GM13977 (cell line): ENCODE results near the gene SYT1.

ENCODE experiments used
- DNase-seq: peaks from one replicate; pipeline ENCODE4 v3.0.0; 2012; ENCODE audit warnings: low spot score
- in situ Hi-C: fragments of 300-500 bp; cut with MboI; formaldehyde crosslinking; loops from one replicate; pipeline ENCODE4 v1.12.0; 2022; ENCODE audit warnings: low sequenced_read_pairs, low pct_unique_long_range_greater_than_20kb, mixed read lengths, inconsistent platforms; ENCODE audit not compliant: unreplicated experiment
- TF ChIP-seq, protein P1 (sequence below): IDR thresholded peaks from 2 replicates; pipeline ENCODE4 v1.5.1; 2012; ENCODE audit warnings: mild to moderate bottlenecking, control low read depth; ENCODE audit not compliant: insufficient read depth; ENCODE audit errors: extremely low read depth, missing control alignments

SYT1 gene

DNA sequence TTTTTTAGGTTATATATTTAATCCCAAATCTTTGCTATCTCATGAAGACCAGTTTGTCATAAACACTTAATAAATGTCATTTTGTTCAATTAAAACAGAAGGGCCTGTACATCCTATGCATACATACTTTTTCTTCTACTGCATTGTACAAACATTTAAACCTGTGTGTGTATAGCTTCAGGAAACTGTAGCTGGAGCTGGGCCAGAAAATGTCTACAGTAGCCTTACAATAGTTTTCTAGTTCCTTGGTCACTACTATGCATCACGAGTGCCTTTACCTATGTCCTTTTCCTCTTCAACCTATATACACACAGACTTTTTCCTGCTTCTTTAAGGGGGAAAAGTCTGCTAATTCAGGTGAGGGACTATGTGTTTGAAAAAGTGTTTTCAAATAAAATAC lies 523.4 kb downstream of the SYT1 start:
- no peak for DNase-seq
- in situ Hi-C loops, result no loop called here
- TF ChIP-seq, protein P1, sequence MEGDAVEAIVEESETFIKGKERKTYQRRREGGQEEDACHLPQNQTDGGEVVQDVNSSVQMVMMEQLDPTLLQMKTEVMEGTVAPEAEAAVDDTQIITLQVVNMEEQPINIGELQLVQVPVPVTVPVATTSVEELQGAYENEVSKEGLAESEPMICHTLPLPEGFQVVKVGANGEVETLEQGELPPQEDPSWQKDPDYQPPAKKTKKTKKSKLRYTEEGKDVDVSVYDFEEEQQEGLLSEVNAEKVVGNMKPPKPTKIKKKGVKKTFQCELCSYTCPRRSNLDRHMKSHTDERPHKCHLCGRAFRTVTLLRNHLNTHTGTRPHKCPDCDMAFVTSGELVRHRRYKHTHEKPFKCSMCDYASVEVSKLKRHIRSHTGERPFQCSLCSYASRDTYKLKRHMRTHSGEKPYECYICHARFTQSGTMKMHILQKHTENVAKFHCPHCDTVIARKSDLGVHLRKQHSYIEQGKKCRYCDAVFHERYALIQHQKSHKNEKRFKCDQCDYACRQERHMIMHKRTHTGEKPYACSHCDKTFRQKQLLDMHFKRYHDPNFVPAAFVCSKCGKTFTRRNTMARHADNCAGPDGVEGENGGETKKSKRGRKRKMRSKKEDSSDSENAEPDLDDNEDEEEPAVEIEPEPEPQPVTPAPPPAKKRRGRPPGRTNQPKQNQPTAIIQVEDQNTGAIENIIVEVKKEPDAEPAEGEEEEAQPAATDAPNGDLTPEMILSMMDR, result no peak

DNA sequence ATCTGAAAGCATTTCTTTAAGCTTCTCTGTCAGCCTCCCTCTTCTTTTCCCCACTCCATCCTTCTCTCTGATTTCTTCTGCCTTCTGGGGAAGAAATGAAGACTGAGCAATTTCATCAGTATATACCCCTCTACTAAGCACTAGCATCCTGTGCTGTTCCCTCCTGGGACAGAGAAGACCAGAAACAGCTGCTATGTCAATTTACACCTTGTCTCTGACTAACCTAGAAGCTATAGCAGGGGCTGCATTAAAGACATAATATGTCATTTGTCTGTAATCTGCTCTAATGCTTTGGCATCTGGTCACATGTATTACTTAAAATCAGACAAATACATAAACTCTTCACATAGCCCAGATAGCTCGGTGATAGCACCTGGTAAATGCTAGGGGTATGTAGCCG lies 529.3 kb downstream of the SYT1 start:
- TF ChIP-seq, protein P1, result no peak
- in situ Hi-C loops, result no loop called here
- DNase-seq, result no peak

DNA sequence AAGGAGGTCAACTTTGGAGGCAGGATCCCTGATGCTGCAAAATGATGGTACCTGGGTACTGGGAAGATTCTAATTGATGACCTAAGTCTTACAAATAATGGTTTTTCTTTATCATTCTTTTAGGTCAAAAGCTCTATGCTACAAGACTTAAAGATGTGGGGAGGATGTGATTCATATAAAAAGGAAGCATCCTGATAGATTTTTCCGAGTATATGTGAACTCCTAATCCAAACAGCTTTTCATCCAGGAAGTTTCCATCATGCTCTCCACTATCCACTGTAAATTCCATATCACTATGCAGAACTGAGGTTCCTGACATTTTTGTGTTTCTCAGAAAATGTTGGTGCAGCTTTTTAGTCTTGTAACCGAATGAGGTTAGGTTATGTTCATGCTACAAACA lies 533.0 kb downstream of the SYT1 start:
- TF ChIP-seq, protein P1, result no peak
- no peak for DNase-seq
- in situ Hi-C loops, result no loop called here

DNA sequence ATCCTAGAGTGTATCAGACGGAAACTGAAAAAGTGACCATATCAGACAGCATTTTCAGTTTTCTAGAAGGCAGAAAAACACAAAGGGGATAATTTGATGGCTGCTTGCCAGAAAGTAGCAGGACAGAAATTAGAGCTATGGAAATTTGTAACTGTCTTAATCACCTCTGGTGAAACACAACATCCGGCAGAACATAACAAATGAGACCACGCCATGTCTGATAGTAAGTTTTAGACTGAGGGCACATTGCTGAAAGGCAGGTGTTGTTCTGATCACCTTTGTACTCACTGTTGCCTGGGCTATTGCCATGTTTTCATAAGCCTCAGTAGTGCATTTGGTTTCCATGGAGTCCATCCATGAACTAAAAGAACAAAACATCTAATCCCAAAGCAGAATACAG lies 535.9 kb downstream of the SYT1 start:
- TF ChIP-seq, protein P1, result no peak
- in situ Hi-C loops, result loop anchor here (25.0 kb wide), 1 partner anchor 337 kb away; no protein-coding TSS in a partner anchor
- no peak for DNase-seq

DNA sequence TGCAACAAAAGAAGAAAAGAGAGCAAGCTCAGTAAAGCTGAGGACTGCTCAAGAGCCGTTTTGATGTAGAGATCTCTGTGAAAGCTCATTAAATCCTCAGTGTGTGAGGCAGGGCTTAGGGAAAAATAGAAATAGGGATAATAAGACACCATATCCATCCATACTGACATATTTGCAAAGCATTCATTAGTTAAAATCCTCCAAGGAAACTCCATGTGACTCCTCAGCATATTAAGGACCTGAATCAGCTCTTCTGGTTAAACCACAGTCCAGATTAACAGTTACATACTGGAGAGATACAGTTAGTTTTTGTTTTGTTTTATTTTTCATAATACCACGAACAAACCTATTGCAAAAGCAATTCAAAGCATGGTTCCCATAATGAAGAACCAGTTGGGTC lies 538.0 kb downstream of the SYT1 start:
- TF ChIP-seq, protein P1, result no peak
- in situ Hi-C loops, result loop anchor here (25.0 kb wide), 1 partner anchor 335 kb away; no protein-coding TSS in a partner anchor
- DNase-seq, result no peak

DNA sequence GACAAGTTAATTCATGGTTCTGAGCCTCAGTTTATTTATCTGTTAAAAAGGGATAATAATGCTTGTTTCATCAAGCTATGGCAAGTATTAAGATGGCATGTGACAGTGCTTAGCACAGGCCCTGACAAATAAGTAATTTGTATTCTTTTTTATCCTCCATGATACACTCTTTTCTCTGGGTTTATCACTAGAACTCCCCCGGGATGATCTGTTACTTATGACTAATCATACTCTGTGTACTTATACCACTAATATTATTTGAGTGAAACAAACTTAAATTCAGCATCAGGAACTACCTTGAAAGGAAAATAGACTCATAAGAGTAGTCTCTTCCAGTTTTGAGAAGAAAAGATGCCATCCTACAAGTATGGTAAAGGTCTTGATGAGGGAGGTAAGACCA lies 542.4 kb downstream of the SYT1 start:
- no peak for DNase-seq
- TF ChIP-seq, protein P1, result no peak
- in situ Hi-C loops, result loop anchor here (25.0 kb wide), 1 partner anchor 330 kb away; no protein-coding TSS in a partner anchor
